Pancreas (tissue), 10 donors: ENCODE data around the gene DHX8. TPM values are rescaled to one million over a fixed set of nuclear protein-coding genes. Genes with fewer than 3 reads are reported as not detected.

Experiments used
- ATAC-seq, 4 donors: fragments of 200-7000 bp; cut with Tn5 transposase; one replicate each; pipeline versions ENCODE4 v1.8.0 to v1.9.1; 2020; ENCODE audit warnings: mild to moderate bottlenecking in 4 of 4, moderate library complexity in 4 of 4
- DNase-seq, 6 donors: peaks; one replicate each; pipeline ENCODE4 v3.0.0-alpha.2; 2020
- FAIRE-seq: peaks from 2 replicates; lab custom pipeline; 2012; peaks lifted over from hg19 to GRCh38; lab: Jason Lieb, UNC
- H3K27ac ChIP-seq, 4 donors: fragments of 200-600 bp; sonication (generic); 1 replicate in 3 of 4; 2 replicates in 1 of 4; pipeline versions ENCODE4 v1.5.0 to v1.8.0; 2020
- H3K27me3 ChIP-seq, 4 donors: fragments of 200-600 bp; one replicate each; pipeline ENCODE4 v1.8.0; 2021
- H3K36me3 ChIP-seq, 3 donors: fragments of 200-600 bp; sonication (generic) in 1 of 3; one replicate each; pipeline versions ENCODE4 v1.5.0 to v1.8.0; 2020 to 2021
- H3K4me1 ChIP-seq, 3 donors: fragments of 200-600 bp; one replicate each; pipeline ENCODE4 v1.8.0; 2021
- H3K4me3 ChIP-seq, 4 donors: fragments of 200-600 bp; sonication (generic) in 2 of 4; one replicate each; pipeline versions ENCODE4 v1.5.0 to v1.8.0; 2020 to 2021
- H3K9me3 ChIP-seq, 4 donors: fragments of 200-600 bp; one replicate each; pipeline ENCODE4 v1.8.0; 2021
- CTCF ChIP-seq, 4 donors: fragments of 200-600 bp; sonication (generic) in 3 of 4; IDR thresholded peaks; one replicate each; pipeline versions ENCODE4 v1.5.0 to v1.8.0; 2021; ENCODE audit warnings: antibody characterized with exemption in 4 of 4
- WGBS, 2 donors: extraction: QIAGEN DNeasy Blood & Tissue Kit; methylation state at CpG; one replicate each; pipeline ENCODE4 v1.1.7; 2013; 5-methylcytosine and 5-hydroxymethylcytosine counted together
- intact Hi-C, 3 donors: fragments of 100-400 bp; cut with DNase I; formaldehyde crosslinking; loops; one replicate each; pipeline versions ENCODE4 v1.11.1 to v1.14.2; 2022
- polyA plus RNA-seq, 2 donors: library from polyadenylated mRNA; stranded (reverse); fragments of 200-250 nt; gene quantifications; one replicate each; pipeline ENCODE4 v1.2.3, GENCODE V29; 2013
- total RNA-seq, 6 donors: library from RNA; stranded (reverse); fragmentation: NEBNext Ultra II Directional in 4 of 6; extraction: Animal tissue kit (Norgen Biotek cat#: 25700) in 4 of 6; gene quantifications; one replicate each; pipeline versions ENCODE4 v1.2.1 to v1.2.4, GENCODE V29; 2021 to 2023
- donor health status: healthy with polysubstance abuse.
- donor health status: DM: no; HTN: no; CAD: no; lungs with moderate emphysema.
- donor health status: DM: no; HTN: no; CAD: no.
- donor health status: control.
- donor health status: control.
- donor health status: Bipolar disorder and iron deficiency.
- donor health status: DM: yes; HTN: yes; CAD: no.
- donor health status: DM: no; HTN: no; CAD: no.
- donor health status: DM: no; HTN: no; CAD: no.
- donor health status: DM: yes; HTN: yes; CAD: no.

Gene DHX8
- total and polyA plus RNA-seq, 8 donors, result 11.0 to 26.0 (median 16.6) TPM

GRCh38 chr17:43465049-43465448, 18.7 kb upstream of the DHX8 start:
- DNase-seq, result no peak
- WGBS, 2 donors, result 62 to 63% methylated on average over 9 of the region's 9 CpGs
- Histone ChIP-seq H3K36me3 (no peaks in the 10 kb centered on the region), H3K27ac (no peak overlapping the region), H3K27me3 (no peaks in the 10 kb centered on the region), H3K4me3 (no peak overlapping the region), H3K9me3 (no peaks in the 10 kb centered on the region), H3K4me1 (no peaks in the 10 kb centered on the region)
- intact Hi-C loops, result loop anchor here in 1 of 3 donors (5.0 kb wide), 1 partner anchor 38 kb away; no protein-coding TSS in a partner anchor
- no peak for ATAC-seq
- no peak for FAIRE-seq
- TF ChIP-seq CTCF (IDR thresholded peaks at IDR 0.05), result no peak

DNA sequence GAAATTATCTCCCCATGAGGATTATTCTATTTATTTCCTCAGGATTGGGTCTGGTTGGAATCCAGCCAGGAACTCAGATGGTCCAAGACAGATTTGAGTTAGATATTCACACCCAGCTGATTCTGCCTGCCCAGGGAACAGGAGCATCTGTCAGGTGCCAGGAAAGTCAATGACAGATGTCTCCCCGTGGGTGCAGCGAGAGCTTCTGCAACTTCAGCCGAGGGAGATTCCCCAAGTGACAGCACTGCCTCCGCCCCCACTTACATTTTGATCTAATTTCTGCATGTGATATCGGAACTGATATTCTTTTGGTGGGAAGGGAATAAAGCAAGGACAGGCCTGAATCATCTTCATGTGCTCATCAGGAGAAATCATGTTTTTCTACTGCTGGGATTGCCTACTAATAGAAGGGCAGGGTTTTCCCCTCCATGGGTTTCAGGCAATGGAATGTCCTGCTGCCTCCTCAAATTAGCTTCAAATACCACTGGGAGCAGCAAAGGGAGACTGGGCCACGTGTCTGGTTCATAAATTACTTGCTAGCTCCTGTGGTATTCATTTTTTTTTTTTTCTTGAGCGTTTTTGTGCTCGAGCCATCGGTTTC, 15.7 kb upstream of the DHX8 start:
- Histone ChIP-seq H3K27ac (no peak overlapping the region), H3K4me1 (no peaks in the 10 kb centered on the region), H3K9me3 (no peaks in the 10 kb centered on the region), H3K4me3 (no peak overlapping the region), H3K27me3 (no peaks in the 10 kb centered on the region), H3K36me3 (no peaks in the 10 kb centered on the region)
- no peak for TF ChIP-seq CTCF (IDR thresholded peaks at IDR 0.05)
- intact Hi-C loops, result loop anchor here in 1 of 3 donors (5.0 kb wide), 1 partner anchor 41 kb away; no protein-coding TSS in a partner anchor
- DNase-seq (no peak), FAIRE-seq (no peak), ATAC-seq (peak in 2 of 4 donors; percentile 45 to 47)
- 57 to 61% methylated on average over 9 of the region's 9 CpGs for WGBS, 2 donors

GRCh38 chr17:43468691-43469139, 15.1 kb upstream of the DHX8 start:
- FAIRE-seq, result no peak
- no peak for TF ChIP-seq CTCF (IDR thresholded peaks at IDR 0.05)

GRCh38 chr17:43469145-43469544, 14.6 kb upstream of the DHX8 start:
- FAIRE-seq (no peak), ATAC-seq (peak in 1 of 4 donors; percentile 28), DNase-seq (no peak)
- H3K27me3 ChIP-seq, result no peaks in the 10 kb centered on the region
- H3K9me3 ChIP-seq, result no peaks in the 10 kb centered on the region
- no peak overlapping the region for H3K27ac ChIP-seq
- H3K4me1 ChIP-seq, result no peaks in the 10 kb centered on the region
- no peaks in the 10 kb centered on the region for H3K36me3 ChIP-seq
- no peak for TF ChIP-seq CTCF (IDR thresholded peaks at IDR 0.05)
- intact Hi-C loops, result loop anchor here in 1 of 3 donors (5.0 kb wide), 1 partner anchor 42 kb away; no protein-coding TSS in a partner anchor
- H3K4me3 ChIP-seq, result no peak overlapping the region
- 71 to 82% methylated on average over 4 of the region's 4 CpGs for whole genome bisulfite sequencing, 2 donors

More at GRCh38 chr17:43468691-43469139, 15.1 kb upstream of the DHX8 start:
- no peak overlapping the region for H3K27ac ChIP-seq
- no peaks in the 10 kb centered on the region for H3K27me3 ChIP-seq
- no peaks in the 10 kb centered on the region for H3K9me3 ChIP-seq
- DNase-seq (no peak), ATAC-seq (peak in 1 of 4 donors; percentile 13)
- no peaks in the 10 kb centered on the region for H3K4me1 ChIP-seq
- no peak overlapping the region for H3K4me3 ChIP-seq
- H3K36me3 ChIP-seq, result no peaks in the 10 kb centered on the region
- 44 to 73% methylated on average over 4 of the region's 4 CpGs for WGBS, 2 donors
- intact Hi-C loops, result loop anchor here in 1 of 3 donors (5.0 kb wide), 1 partner anchor 41 kb away; no protein-coding TSS in a partner anchor
